Measurements from ENCODE around the gene CCNB1. TPM values are rescaled to one million over a fixed set of nuclear protein-coding genes. Genes with fewer than 3 reads are reported as not detected.
"Not testable (repeated sequence)": the region's sequence is repeated elsewhere in the genome, so short reads cannot be mapped to it uniquely, and the experiment has no call there.

CCNB1 gene
- polyA plus RNA-seq, 6 donors from 2014 or later: 4.3 to 6.4 (median 6.1) TPM; not detected in 1

GRCh38 chr5:69202497-69202896 is 35.5 kb downstream of the CCNB1 start:
- peaks cover 5 to 8% (median 6%) of the 10 kb centered on the region in 3 donors for H3K4me1 Mint-ChIP-seq
- H3K36me3 Mint-ChIP-seq: no peaks in the 10 kb centered on the region
- peak overlapping the region in 1 of 6 donors; percentile 52 for H3K27ac Mint-ChIP-seq
- no peak for DNase-seq
- no peaks in the 10 kb centered on the region for H3K27me3 Mint-ChIP-seq
- no peak overlapping the region for H3K4me3 Mint-ChIP-seq
- no peak for ATAC-seq (ENCODE audit: low read depth in 2 of 2)
- H3K9me3 Mint-ChIP-seq: no peaks in the 10 kb centered on the region

GRCh38 chr5:69206528-69207190 is 39.7 kb downstream of the CCNB1 start:
- Mint-ChIP-seq H3K27ac (no peak overlapping the region), H3K4me3 (no peak overlapping the region)

DNA sequence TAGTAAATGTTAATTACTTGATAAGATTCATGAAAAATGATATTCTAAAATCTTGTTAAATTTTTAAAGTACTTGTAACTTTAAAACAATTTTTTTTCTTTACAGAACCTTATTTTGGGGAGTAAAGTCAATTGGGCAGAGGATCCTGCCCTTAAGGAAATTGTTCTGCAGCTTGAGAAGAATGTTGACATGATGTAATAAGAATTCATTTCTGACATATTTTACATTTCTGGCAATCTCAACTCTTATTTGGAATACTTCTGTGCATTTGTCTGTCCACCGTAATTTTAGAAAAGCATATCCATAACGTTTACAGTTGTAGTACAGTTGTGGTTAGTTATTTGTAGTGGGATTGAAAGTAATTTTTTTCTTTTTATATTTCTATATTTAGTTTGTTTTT is 42.7 kb downstream of the CCNB1 start:
- Mint-ChIP-seq H3K27ac (no peak overlapping the region), H3K4me1 (no peaks in the 10 kb centered on the region), H3K27me3 (no peaks in the 10 kb centered on the region), H3K9me3 (no peaks in the 10 kb centered on the region), H3K36me3 (no peaks in the 10 kb centered on the region), H3K4me3 (no peak overlapping the region)
- no peak for DNase-seq
- no peak for ATAC-seq (ENCODE audit: low read depth in 2 of 2)

More at GRCh38 chr5:69206528-69207190, 39.7 kb downstream of the CCNB1 start:
- ATAC-seq (ENCODE audit: low read depth in 2 of 2) (no peak), DNase-seq (no peak)
- H3K4me1 Mint-ChIP-seq: no peaks in the 10 kb centered on the region
- H3K36me3 Mint-ChIP-seq: no peaks in the 10 kb centered on the region
- no peaks in the 10 kb centered on the region for H3K9me3 Mint-ChIP-seq
- H3K27me3 Mint-ChIP-seq: no peaks in the 10 kb centered on the region

GRCh38 chr5:69211200-69211599 is 44.2 kb downstream of the CCNB1 start:
- H3K4me1 Mint-ChIP-seq: peaks cover 0 to 4% (median 3%) of the 10 kb centered on the region in 3 donors
- H3K4me3 Mint-ChIP-seq: no peak overlapping the region
- H3K9me3 Mint-ChIP-seq: no peaks in the 10 kb centered on the region
- ATAC-seq (ENCODE audit: low read depth in 2 of 2): no peak
- H3K27ac Mint-ChIP-seq: no peak overlapping the region
- H3K27me3 Mint-ChIP-seq: no peaks in the 10 kb centered on the region
- no peak for DNase-seq
- no peaks in the 10 kb centered on the region for H3K36me3 Mint-ChIP-seq

DNA sequence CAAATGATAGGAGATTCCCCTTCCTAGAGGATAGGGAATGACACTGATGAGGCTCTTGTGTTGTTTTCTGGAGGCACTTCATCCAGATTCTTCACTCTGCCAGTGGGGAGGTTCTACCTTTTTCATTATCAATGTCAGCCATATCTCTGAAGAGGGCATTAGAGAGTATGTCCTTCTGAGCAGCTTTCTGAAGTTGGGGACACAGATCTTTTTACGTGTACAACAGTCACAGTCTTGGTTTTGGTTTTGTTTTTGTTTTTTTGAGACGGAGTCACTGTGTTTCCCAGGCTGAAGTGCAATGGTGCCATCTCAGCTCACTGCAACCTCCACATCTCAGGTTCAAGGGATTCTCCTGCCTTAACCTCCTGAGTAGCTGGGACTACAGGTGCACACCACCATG is 45.1 kb downstream of the CCNB1 start:
- ATAC-seq (ENCODE audit: low read depth in 2 of 2) (no peak), DNase-seq (no peak)
- H3K4me1 Mint-ChIP-seq: peaks cover 0 to 5% (median 4%) of the 10 kb centered on the region in 3 donors
- no peaks in the 10 kb centered on the region for H3K9me3 Mint-ChIP-seq
- no peak overlapping the region for H3K27ac Mint-ChIP-seq
- no peaks in the 10 kb centered on the region for H3K36me3 Mint-ChIP-seq
- H3K27me3 Mint-ChIP-seq: no peaks in the 10 kb centered on the region
- H3K4me3 Mint-ChIP-seq: no peak overlapping the region

DNA sequence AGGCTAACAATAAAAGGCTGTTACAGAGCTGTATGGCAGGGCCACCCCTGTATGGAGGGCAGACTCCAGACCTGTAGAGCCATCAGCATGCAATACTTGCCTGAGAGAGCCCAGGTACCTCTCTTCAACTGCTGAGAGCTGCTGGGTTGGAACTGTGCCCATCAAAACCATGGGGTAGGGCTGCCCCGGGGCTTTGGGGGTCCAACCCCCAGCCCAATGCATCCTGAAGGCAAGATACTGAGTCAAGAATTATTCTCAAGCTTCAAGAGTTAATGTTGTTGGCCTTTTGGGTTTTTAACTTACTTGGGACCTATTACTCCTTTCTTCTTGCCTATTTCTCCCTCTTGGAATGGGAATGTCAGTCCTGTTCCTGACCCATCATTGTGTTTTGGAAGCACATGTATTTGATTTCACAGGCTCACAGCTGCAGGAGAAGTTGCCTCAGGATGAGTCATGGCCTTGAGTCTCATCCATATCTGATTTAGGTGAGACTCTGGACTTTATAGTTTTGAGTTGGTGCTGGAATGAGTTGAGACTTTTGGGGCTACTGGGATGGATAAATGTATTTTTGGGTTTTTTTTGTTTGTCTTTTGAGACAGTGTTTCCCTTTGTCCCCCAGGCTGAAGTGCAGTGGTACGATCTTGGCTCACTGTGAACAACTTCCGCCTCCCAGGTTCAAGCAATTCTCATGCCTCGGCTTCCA is 46.7 kb downstream of the CCNB1 start:
- DNase-seq (no peak), ATAC-seq (ENCODE audit: low read depth in 2 of 2) (no peak)
- Mint-ChIP-seq H3K36me3 (no peaks in the 10 kb centered on the region), H3K4me1 (peaks cover 5 to 14% (median 7%) of the 10 kb centered on the region in 3 donors), H3K27me3 (no peaks in the 10 kb centered on the region), H3K4me3 (no peak overlapping the region), H3K9me3 (no peaks in the 10 kb centered on the region), H3K27ac (no peak overlapping the region)

GRCh38 chr5:69217151-69217511 is 50.2 kb downstream of the CCNB1 start:
- Mint-ChIP-seq H3K4me1 (peaks cover 5 to 31% (median 9%) of the 10 kb centered on the region in 3 donors), H3K9me3 (no peaks in the 10 kb centered on the region), H3K27ac (peak overlapping the region; percentile 61 to 99 (median 98)), H3K4me3 (peak overlapping the region; percentile 96 to 99 (median 99)), H3K27me3 (no peaks in the 10 kb centered on the region), H3K36me3 (no peaks in the 10 kb centered on the region)
- DNase-seq: no peak
- no peak for ATAC-seq (ENCODE audit: low read depth in 2 of 2)

DNA sequence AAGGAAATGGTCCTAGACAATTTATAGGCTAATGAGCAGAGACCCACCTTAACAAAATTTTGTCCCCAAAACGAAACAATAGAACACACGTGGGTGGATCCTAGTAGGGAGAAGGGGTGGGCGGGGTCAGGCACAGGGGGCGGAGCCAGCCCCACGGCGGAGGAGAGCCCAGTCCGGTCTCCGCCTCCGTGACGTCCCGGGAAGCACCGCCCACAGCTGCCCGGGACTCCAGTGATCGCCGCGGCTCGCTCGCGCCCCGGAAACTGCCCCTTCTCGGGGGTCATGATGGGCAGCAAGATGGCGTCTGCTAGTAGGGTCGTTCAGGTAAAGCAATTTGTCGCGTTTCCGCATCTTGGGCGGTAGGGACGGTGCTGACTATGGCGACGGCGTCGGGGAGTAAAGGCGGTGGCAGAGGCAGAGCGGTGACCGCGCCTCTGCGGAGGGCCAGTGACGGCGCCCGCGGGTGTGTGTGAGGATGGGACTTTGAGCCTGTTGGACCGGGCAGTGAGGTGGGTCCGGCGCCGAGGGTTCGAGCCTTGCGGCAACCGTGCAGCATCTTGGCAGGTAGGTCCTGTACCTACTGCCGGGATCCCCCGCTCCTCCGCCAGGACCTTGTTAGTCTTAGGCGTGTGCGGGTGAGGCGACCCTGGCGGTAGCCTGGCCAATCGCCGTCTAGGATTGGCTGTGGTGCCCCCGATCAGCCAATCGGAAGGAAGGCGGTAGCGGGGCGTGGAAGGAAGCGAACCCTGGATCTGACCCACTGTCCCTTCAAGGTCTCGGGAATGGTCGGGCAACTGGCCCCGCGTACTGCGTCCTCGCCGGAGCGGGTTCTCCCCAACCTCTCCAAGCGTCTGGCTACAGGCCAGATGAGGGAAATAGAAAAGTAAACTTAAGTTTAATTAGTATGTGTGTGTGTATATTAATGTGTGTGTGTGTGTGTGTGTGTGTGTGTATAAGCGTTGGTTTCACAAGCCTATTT is 50.9 kb downstream of the CCNB1 start:
- DNase-seq: peak; percentile 92

DNA sequence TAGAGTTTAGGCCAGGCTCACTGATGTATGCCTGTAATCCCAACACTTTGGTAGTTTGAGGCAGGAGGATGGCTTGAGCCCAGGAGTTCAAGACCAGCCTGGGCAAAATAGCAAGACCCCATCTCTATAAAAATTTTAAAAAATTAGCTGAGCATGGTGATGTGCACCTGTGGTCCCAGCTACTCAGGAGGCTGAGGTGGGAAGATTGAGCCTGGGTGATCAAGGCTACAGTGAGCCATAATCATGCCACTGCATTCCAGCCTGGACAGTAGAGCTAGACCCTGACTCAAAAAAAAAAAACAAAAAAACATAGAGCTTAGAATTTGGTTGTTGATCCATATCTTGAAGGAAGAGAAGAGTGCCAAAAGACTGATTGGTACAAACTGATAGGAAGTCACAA is 53.0 kb downstream of the CCNB1 start:
- ATAC-seq (ENCODE audit: low read depth in 2 of 2): no peak
- Mint-ChIP-seq H3K4me1 (peaks cover 5 to 38% (median 12%) of the 10 kb centered on the region in 3 donors), H3K9me3 (no peaks in the 10 kb centered on the region), H3K27ac (peak overlapping the region in 1 of 6 donors; percentile 86), H3K36me3 (no peaks in the 10 kb centered on the region), H3K27me3 (no peaks in the 10 kb centered on the region), H3K4me3 (peak overlapping the region in 3 of 8 donors; percentile 12 to 69 (median 58))
- no peak for DNase-seq

More for the DNA sequence above, 50.9 kb downstream of the CCNB1 start:
- peak overlapping the region; percentile 96 to 99 (median 99) for H3K4me3 Mint-ChIP-seq
- no peaks in the 10 kb centered on the region for H3K27me3 Mint-ChIP-seq
- H3K4me1 Mint-ChIP-seq: peaks cover 5 to 38% (median 12%) of the 10 kb centered on the region in 3 donors
- ATAC-seq (ENCODE audit: low read depth in 2 of 2): peak; percentile 87 to 89
- H3K36me3 Mint-ChIP-seq: no peaks in the 10 kb centered on the region
- no peaks in the 10 kb centered on the region for H3K9me3 Mint-ChIP-seq
- H3K27ac Mint-ChIP-seq: peak overlapping the region; percentile 97 to 99 (median 98)

DNA sequence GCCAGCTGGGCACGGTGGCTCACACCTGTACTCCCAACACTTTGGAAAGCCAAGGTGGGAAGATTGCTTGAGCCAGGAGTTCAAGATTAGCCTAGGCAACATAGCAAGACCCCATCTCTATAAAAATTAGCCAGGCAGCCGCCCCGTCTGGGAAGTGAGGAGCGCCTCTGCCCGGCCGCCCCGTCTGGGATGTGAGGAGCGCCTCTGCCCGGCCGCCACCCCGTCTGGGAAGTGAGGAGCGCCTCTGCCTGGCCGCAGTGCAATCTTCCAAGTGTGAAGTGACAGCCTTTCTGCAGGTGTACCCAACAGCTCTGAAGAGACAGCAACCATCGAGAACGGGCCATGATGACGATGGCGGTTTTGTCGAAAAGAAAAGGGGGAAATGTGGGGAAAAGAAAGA is 53.4 kb downstream of the CCNB1 start:
- H3K27me3 Mint-ChIP-seq; ATAC-seq (ENCODE audit: low read depth in 2 of 2); H3K27ac Mint-ChIP-seq; H3K36me3 Mint-ChIP-seq; H3K9me3 Mint-ChIP-seq; DNase-seq: not testable (repeated sequence)
- peaks cover 5 to 38% (median 12%) of the 10 kb centered on the region in 3 donors for H3K4me1 Mint-ChIP-seq
- H3K4me3 Mint-ChIP-seq: peak overlapping the region in 2 of 8 donors; percentile 12 to 58

DNA sequence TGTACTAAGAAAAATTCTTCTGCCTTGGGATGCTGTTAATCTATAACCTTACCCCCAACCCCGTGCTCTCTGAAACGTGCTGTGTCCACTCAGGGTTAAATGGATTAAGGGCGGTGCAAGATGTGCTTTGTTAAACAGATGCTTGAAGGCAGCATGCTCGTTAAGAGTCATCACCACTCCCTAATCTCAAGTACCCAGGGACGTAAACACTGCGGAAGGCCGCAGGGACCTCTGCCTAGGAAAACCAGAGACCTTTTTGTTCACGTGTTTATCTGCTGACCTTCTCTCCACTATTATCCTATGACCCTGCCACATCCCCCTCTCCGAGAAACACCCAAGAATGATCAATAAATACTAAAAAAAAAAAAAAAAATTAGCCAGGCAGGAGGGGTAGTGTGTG is 53.9 kb downstream of the CCNB1 start:
- not testable (repeated sequence) for H3K4me3 Mint-ChIP-seq; H3K9me3 Mint-ChIP-seq; ATAC-seq (ENCODE audit: low read depth in 2 of 2); H3K27me3 Mint-ChIP-seq; DNase-seq; H3K36me3 Mint-ChIP-seq
- peak overlapping the region in 1 of 6 donors; percentile 37 for H3K27ac Mint-ChIP-seq
- peaks cover 5 to 36% (median 12%) of the 10 kb centered on the region in 3 donors for H3K4me1 Mint-ChIP-seq

DNA sequence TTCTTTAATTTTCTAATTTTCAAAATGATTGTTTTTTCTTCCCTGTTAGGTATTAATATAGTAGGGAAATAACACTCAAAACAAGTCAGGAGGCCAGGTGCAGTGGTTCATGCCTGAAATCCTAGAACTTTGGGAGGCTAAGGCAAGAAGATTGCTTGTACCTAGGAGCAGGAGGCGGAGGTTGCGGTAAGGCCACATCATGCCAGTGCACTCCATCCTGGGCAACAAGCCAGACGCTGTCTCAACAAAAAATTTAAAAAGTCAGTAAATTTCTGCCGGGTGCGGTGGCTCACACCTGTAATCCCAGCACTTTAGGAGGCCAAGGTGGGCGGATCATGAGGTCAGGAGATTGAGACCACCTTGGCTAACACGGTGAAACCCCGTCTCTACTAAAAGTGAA is 57.6 kb downstream of the CCNB1 start:
- DNase-seq (no peak), ATAC-seq (ENCODE audit: low read depth in 2 of 2) (no peak)
- Mint-ChIP-seq H3K36me3 (no peaks in the 10 kb centered on the region), H3K4me3 (no peak overlapping the region), H3K9me3 (no peaks in the 10 kb centered on the region), H3K27ac (no peak overlapping the region), H3K27me3 (no peaks in the 10 kb centered on the region), H3K4me1 (peaks cover 0 to 17% (median 5%) of the 10 kb centered on the region in 3 donors)

- no peak for ATAC-seq (ENCODE audit: low read depth in 2 of 2)
- Mint-ChIP-seq H3K27me3 (no peaks in the 10 kb centered on the region), H3K4me1 (peaks cover 0 to 11% (median 5%) of the 10 kb centered on the region in 3 donors), H3K27ac (peak overlapping the region in 1 of 6 donors; percentile 33), H3K9me3 (no peaks in the 10 kb centered on the region), H3K4me3 (no peak overlapping the region), H3K36me3 (no peaks in the 10 kb centered on the region)
- DNase-seq: no peak
Measured at GRCh38 chr5:69225860-69226259, 58.9 kb downstream of the CCNB1 start.

Measured in naive B cell (primary cell).